ENCODE results near the gene STRN3.

The STRN3 gene

DNA sequence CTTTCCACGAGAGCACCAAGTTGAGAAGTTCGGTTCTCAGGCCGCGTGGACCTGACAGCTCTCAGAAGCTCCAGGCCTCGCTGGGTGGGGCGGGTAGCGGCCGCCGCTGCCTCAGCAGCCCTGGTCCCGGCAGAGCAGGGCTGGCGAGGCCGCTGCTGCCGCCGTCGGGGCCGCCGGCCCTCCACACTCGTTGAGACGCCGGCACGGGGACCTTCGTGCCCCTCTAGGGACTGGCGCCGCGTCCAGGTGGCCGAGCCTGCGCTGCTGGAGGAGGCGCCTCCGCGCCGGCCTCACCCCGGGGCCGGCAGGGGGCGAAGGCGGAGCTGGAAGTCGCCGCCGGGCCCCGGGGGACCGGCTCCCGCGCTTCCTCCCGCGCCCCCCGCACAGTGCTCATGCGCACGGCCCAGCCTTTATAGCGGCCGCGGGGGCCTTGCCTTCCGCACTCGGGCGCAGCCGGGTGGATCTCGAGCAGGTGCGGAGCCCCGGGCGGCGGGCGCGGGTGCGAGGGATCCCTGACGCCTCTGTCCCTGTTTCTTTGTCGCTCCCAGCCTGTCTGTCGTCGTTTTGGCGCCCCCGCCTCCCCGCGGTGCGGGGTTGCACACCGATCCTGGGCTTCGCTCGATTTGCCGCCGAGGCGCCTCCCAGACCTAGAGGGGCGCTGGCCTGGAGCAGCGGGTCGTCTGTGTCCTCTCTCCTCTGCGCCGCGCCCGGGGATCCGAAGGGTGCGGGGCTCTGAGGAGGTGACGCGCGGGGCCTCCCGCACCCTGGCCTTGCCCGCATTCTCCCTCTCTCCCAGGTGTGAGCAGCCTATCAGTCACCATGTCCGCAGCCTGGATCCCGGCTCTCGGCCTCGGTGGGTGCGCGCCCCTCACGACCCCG lies 151.8 kb downstream of the STRN3 start, which contains the start of gene COCH:
Gene COCH, plus strand, starts transcription at position 440 of the 879 bp plus-strand sequence. Its CDS starts 380 bp downstream, at position 820.
- DNase-seq (ENCODE audit: low read depth in 2 of 2) = peak in 1 of 2 donors; percentile 22

DNA sequence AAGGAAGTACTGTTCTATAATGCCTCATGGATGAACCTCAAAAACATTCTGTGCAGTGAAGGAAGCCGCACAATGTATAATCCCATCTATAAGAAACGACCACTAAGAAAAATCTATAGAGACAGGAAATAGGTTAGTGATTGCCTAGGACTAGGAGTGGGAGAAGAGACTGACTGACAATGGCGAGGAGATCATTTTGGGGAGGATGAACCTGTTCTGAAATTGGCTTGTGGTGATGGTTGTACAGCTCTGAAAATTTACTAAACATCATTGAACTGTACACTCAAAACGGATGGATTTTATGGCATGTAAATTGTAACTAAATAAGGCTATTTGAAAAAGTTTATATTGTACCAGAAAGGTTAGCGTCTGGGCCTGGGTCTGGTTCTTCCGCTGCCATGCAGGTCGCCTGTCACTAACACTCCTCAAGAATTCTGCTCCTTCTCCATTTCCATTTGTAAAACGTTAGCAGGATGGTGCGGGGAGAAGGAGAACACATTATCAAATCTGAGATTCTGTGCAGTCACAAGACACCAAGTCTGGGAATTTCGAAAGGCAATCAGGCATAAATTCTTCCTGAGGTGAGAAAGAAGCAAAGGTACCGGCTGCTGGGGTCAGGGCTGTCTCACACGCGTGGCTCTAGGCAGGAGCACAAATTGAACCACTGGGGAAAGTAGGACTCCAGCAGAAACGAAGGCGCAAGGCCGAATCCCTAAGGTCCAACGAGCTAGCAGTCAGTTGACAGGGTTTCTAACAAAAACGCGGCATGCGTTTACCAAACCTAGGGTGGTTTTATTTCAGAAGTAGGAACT lies 152.7 kb downstream of the STRN3 start:
- no peak for DNase-seq (ENCODE audit: low read depth in 2 of 2)

DNA sequence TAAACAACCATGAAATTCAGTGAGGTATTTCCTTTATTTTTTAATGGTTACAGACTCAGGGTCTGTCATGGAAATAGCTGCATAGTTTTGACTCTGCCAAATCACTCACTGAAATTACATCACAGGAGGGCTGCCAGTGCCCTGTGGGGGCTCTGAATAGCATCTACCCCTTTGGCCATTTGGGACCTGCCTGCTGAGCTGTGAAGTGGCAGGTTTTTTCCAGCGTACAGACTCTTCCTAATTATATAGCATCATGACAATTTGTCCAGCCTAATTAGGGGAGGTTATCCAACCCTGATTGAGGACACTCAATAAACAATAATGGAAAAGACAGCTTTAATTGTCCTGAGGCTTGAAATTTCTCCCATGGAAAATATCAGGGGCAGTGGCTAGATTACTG lies 153.6 kb downstream of the STRN3 start:
- no peak for DNase-seq (ENCODE audit: low read depth in 2 of 2)

DNA sequence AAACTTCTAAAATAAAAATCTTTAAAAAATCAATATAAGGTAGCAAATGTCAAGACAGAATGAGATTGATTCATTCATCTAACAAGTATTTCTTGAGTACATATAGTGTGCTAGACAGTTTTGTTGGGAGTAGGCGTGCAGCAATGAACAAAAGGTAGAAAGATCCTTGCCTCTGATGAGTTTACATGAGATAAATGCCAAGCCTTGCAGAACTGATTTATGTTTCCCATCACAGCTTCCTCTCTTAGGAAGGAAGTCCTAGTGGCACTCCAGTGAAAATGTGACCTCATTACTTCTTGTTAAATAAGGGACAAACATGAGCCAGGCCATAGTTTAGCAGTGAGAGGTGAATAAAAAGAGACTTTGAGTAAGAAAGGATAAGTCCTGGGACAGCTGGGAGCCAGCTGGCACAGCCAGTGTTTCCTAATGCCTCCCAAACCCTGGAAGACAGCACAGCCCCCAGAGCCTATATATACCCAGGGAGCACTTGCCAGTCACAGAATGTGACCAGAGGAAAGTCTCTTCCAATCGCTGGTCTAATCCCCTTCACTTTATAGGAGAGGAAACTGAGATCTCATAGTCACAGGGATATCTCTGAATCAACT lies 156.5 kb downstream of the STRN3 start:
- DNase-seq (ENCODE audit: low read depth in 2 of 2) = no peak

DNA sequence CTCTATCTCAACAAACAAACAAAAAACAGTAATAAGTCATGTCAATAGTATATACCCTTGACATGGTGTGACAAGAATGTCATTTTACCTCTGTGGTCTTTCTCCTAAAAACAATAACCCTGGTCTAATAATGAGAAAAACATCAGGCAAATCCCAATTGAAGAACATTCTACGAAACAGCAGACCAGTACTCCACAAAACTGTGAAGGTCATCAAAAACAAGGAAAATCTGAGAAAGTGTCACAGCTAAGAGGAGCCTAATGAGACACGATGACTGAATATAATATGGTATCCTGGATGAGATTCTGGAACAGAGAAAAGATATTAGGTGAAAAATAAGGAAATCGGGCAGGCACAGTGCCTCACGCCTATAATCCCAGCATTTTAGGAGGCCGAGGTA lies 157.4 kb downstream of the STRN3 start:
- DNase-seq (ENCODE audit: low read depth in 2 of 2) = no peak

DNA sequence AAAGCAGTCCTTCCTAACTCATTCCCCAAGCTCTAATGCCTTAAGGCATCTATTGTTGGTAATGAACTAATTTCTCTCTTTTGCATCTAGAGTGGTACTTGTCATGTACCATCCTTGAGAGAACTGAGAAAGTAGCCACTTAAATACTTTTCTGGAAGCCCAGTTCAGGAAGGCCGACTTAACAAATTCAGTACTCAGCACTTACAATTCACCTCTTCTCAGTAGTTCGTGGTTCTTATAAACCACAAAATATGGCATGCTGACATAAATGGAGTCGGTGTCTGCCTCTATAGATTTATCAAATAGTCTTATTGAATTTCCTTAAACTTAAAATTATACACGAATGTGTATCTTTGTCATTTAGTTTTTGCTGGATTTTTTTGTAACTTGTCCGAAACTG lies 161.2 kb downstream of the STRN3 start:
- DNase-seq (ENCODE audit: low read depth in 2 of 2) = no peak

DNA sequence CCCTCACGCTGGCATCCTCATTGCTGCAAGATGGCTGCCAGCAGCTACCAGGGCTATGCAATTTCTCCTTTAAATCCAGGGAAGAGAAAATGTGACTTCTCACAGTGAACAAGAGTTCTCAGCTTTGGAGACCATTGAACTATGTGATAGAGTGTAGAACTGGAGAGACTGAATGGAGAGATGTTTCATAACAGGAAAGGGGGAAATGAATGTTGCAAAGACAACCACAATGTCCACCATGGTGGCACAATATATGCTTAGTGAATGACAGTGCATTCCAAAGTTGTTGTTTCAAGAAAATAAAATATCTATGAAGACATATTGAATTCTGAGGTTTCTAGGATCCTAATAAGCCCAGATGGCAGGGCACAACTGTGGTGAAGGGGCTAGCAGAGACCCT lies 165.0 kb downstream of the STRN3 start:
- no peak for DNase-seq (ENCODE audit: low read depth in 2 of 2)

DNA sequence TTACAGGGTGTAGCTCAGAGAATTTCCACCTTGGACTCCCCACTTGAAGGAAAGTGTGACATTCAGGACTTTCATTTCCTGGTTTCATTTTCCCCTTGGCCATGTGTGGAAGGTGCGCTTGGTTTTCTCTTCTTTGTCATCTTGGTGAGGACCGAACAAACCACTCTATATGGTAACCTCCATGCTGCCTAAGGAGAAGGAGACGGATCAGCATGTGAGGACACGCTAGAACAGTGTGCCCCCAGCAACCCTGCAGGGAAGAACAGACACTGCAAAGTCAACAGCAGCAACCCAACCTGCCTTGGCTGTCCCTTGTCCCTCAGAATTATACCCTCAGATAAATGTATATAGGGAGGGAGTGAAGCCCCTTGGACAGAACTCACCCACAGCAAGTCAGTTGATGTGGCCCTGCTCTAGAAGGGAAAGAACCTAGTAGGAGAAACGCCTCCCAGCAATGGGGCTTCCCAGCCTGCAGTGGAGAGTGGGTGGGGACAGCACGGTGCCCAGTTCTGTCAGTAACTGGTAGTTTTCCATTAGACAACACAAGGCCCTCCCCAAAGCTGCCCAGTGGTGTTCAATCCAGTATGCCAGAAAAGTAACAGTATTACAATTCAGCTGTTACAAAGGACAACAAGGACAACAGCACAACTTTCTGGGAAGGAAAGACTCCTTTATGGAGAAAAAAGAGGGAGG lies 170.7 kb downstream of the STRN3 start:
- peak in 1 of 2 donors; percentile 45 for DNase-seq (ENCODE audit: low read depth in 2 of 2)

DNA sequence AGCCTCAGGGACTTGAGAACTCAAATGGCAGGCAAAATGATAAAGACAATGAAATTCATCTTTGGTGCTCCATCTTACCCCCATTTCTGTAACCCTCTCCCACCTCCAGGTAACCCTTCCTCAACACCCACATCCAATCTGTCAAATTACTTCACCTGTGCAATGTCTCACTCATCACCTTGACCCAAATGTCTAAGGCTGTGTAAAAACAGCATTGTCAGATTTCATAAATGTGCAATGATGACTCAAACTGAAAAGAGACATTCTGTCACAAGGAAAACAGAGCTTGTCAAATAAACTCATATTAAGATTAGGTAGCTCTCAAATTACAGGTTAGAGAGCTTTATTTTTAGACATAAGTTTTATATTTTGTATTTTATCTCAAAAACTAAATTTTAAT lies 171.7 kb downstream of the STRN3 start:
- no peak for DNase-seq (ENCODE audit: low read depth in 2 of 2)

DNA sequence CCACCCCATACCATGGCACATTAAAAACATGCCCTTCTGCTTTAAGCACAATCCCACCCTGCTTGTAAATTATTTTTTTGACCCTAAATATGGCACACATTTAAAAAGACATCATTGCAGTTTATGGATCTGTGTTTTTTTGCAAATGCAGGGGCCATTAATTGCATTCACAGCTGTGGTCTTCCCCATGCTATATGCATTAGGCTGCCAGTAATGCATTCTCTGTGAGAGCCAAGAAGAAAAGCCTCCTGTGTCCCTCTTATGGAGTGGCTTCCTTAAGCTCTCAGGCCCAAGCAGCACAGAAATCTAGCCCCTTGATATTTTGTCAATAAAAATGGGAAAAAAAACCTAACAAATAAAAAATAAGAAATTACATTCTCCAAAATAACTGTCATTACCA lies 172.2 kb downstream of the STRN3 start:
- DNase-seq (ENCODE audit: low read depth in 2 of 2) = no peak

DNA sequence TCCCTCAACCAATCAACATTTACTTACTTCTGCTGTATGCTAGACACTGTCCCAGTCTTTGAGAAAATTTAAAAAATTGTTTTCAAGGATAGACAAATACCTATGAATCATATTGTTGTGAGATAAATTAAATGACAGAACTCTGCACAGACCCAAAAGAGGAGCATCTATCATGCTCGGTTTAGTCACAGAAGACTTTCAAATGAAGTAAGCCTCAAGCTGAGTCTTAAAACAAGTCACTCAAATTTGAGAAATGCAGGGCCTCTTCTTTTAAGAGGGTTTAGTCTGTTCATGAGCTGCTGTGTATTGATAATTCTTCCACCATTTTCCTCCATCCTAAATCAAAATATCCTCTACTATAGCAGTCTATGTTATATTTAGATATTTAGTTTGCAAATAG lies 176.2 kb downstream of the STRN3 start:
- DNase-seq (ENCODE audit: low read depth in 2 of 2) = no peak

DNA sequence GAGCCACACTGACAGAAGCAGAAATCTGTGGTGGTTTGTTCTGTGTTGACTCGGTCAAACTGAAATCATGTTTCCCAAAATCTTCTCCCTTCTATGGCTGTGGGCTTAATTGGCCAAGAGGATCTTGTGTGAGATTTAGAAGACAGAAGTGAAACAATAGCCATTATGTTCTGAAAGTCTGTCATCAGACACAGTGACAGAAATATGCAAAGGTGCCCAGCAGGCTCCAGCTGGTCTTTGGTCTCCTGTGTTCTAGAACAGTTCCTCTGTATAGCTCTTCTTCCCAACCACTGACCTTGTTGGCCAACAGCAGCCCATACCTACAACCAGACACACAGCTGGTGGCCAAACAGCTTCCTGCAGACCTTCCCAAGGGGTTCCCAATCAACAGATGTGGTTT lies 176.8 kb downstream of the STRN3 start:
- DNase-seq (ENCODE audit: low read depth in 2 of 2) = no peak

DNA sequence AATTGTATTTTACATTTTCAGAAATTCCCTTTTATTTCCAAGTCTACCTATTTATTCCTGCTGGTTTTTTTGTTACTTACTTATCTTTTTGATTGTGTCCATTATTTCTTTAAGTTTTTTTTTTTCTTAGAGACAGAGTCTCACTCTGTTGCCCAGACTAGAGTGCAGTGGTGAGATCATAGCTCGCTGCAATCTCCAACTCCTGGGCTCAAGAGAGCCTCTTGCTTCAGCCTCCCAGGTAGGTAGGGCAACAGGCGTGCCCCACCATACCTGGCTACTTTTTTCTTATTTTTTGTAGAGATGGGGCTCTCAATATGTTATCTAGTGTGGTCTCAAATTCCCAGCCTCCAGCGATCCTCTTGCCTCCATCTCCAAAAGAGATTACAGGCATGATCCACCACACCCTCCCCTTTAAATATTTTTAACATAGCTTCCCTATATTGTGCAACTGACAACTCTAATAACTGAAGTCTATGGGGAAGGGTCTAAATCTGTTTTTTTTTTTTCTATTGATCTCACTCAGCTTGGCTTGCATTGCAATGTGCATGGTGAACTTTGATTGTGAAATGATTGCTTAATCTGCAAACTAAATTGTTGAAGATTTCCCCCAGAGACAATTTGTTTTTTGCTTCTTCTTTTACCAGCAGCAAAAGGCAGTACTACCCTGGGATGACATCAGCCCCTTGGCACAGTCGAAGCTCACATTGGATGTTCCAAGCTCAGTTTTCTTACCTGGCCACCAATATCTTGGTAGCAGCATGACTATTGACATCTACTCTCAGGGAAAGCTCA lies 177.5 kb downstream of the STRN3 start:
- no peak for DNase-seq (ENCODE audit: low read depth in 2 of 2)

Data from stimulated activated CD8-positive, alpha-beta memory T cell treated with anti-CD3 and anti-CD28 coated beads, Interleukin-15, amount 100 ng/mL, for 48 hours (primary cell).